Measurements from ENCODE around the gene ABHD12B. TPM values are rescaled to one million over a fixed set of nuclear protein-coding genes. Genes with fewer than 3 reads are reported as not detected.
"Not testable (repeated sequence)": the region's sequence is repeated elsewhere in the genome, so short reads cannot be mapped to it uniquely, and the experiment has no call there.

The ABHD12B gene
- total RNA-seq, 1 experiment from 2014 or later, result 9.6 TPM

- not testable (repeated sequence) for H3K4me3 ChIP-seq (ENCODE audit: insufficient read depth, low read depth, low read length); DNase-seq; H3K27me3 ChIP-seq (ENCODE audit: control insufficient read depth, insufficient read depth, low read length); H3K36me3 ChIP-seq (replicated peaks; ENCODE audit: control insufficient read depth, insufficient read depth, low read length)
Measured at GRCh38 chr14:50897005-50897404, 25.2 kb downstream of the ABHD12B start.

- Histone ChIP-seq H3K36me3 (replicated peaks; ENCODE audit: control insufficient read depth, insufficient read depth, low read length) (no peaks in the 10 kb centered on the region), H3K27me3 (ENCODE audit: control insufficient read depth, insufficient read depth, low read length) (no peaks in the 10 kb centered on the region), H3K4me3 (ENCODE audit: insufficient read depth, low read depth, low read length) (no peak overlapping the region)
- DNase-seq, result no peak
Measured at GRCh38 chr14:50897658-50898175, 25.9 kb downstream of the ABHD12B start.

GRCh38 chr14:50901361-50901760, 29.5 kb downstream of the ABHD12B start:
- Histone ChIP-seq H3K36me3 (replicated peaks; ENCODE audit: control insufficient read depth, insufficient read depth, low read length) (peaks cover 3% of the 10 kb centered on the region), H3K27me3 (ENCODE audit: control insufficient read depth, insufficient read depth, low read length) (no peaks in the 10 kb centered on the region), H3K4me3 (ENCODE audit: insufficient read depth, low read depth, low read length) (no peak overlapping the region)
- DNase-seq, result no peak

GRCh38 chr14:50904719-50905118, 32.9 kb downstream of the ABHD12B start:
- H3K27me3 ChIP-seq (ENCODE audit: control insufficient read depth, insufficient read depth, low read length), result no peaks in the 10 kb centered on the region
- H3K4me3 ChIP-seq (ENCODE audit: insufficient read depth, low read depth, low read length), result no peak overlapping the region
- peaks cover 20% of the 10 kb centered on the region for H3K36me3 ChIP-seq (replicated peaks; ENCODE audit: control insufficient read depth, insufficient read depth, low read length)
- no peak for DNase-seq

- DNase-seq, result no peak
- Histone ChIP-seq H3K36me3 (replicated peaks; ENCODE audit: control insufficient read depth, insufficient read depth, low read length) (peaks cover 21% of the 10 kb centered on the region), H3K4me3 (ENCODE audit: insufficient read depth, low read depth, low read length) (no peak overlapping the region), H3K27me3 (ENCODE audit: control insufficient read depth, insufficient read depth, low read length) (no peaks in the 10 kb centered on the region)
Measured at GRCh38 chr14:50906326-50907065, 34.6 kb downstream of the ABHD12B start.

- Histone ChIP-seq H3K27me3 (ENCODE audit: control insufficient read depth, insufficient read depth, low read length) (no peaks in the 10 kb centered on the region), H3K36me3 (replicated peaks; ENCODE audit: control insufficient read depth, insufficient read depth, low read length) (peaks cover 36% of the 10 kb centered on the region), H3K4me3 (ENCODE audit: insufficient read depth, low read depth, low read length) (no peak overlapping the region)
- DNase-seq, result no peak
Measured at GRCh38 chr14:50910495-50911420, 38.9 kb downstream of the ABHD12B start.

- Histone ChIP-seq H3K4me3 (ENCODE audit: insufficient read depth, low read depth, low read length) (no peak overlapping the region), H3K27me3 (ENCODE audit: control insufficient read depth, insufficient read depth, low read length) (no peaks in the 10 kb centered on the region), H3K36me3 (replicated peaks; ENCODE audit: control insufficient read depth, insufficient read depth, low read length) (peaks cover 25% of the 10 kb centered on the region)
- DNase-seq, result no peak
Measured at GRCh38 chr14:50917449-50917848, 45.6 kb downstream of the ABHD12B start.

GRCh38 chr14:50919524-50919923, 47.7 kb downstream of the ABHD12B start:
- H3K27me3 ChIP-seq (ENCODE audit: control insufficient read depth, insufficient read depth, low read length); H3K4me3 ChIP-seq (ENCODE audit: insufficient read depth, low read depth, low read length); DNase-seq: not testable (repeated sequence)
- peaks cover 24% of the 10 kb centered on the region for H3K36me3 ChIP-seq (replicated peaks; ENCODE audit: control insufficient read depth, insufficient read depth, low read length)

GRCh38 chr14:50920482-50921230, 48.8 kb downstream of the ABHD12B start:
- no peak for DNase-seq
- H3K4me3 ChIP-seq (ENCODE audit: insufficient read depth, low read depth, low read length), result no peak overlapping the region

GRCh38 chr14:50922803-50923202, 51.0 kb downstream of the ABHD12B start:
- H3K4me3 ChIP-seq (ENCODE audit: insufficient read depth, low read depth, low read length), result no peak overlapping the region
- no peak for DNase-seq
- H3K36me3 ChIP-seq (replicated peaks; ENCODE audit: control insufficient read depth, insufficient read depth, low read length), result peaks cover 6% of the 10 kb centered on the region
- no peaks in the 10 kb centered on the region for H3K27me3 ChIP-seq (ENCODE audit: control insufficient read depth, insufficient read depth, low read length)

More at GRCh38 chr14:50920482-50921230, 48.8 kb downstream of the ABHD12B start:
- Histone ChIP-seq H3K36me3 (replicated peaks; ENCODE audit: control insufficient read depth, insufficient read depth, low read length) (peaks cover 17% of the 10 kb centered on the region), H3K27me3 (ENCODE audit: control insufficient read depth, insufficient read depth, low read length) (no peaks in the 10 kb centered on the region)

- no peak for DNase-seq
- Histone ChIP-seq H3K27me3 (ENCODE audit: control insufficient read depth, insufficient read depth, low read length) (no peaks in the 10 kb centered on the region), H3K4me3 (ENCODE audit: insufficient read depth, low read depth, low read length) (no peak overlapping the region), H3K36me3 (replicated peaks; ENCODE audit: control insufficient read depth, insufficient read depth, low read length) (peaks cover 11% of the 10 kb centered on the region)
Measured at GRCh38 chr14:50924236-50924635, 52.4 kb downstream of the ABHD12B start.

- Histone ChIP-seq H3K4me3 (ENCODE audit: insufficient read depth, low read depth, low read length) (no peak overlapping the region), H3K36me3 (replicated peaks; ENCODE audit: control insufficient read depth, insufficient read depth, low read length) (peaks cover 11% of the 10 kb centered on the region), H3K27me3 (ENCODE audit: control insufficient read depth, insufficient read depth, low read length) (no peaks in the 10 kb centered on the region)
- no peak for DNase-seq
Measured at GRCh38 chr14:50924843-50925242, 53.0 kb downstream of the ABHD12B start.

GRCh38 chr14:50926851-50927386, 55.1 kb downstream of the ABHD12B start:
- no peak overlapping the region for H3K4me3 ChIP-seq (ENCODE audit: insufficient read depth, low read depth, low read length)
- H3K36me3 ChIP-seq (replicated peaks; ENCODE audit: control insufficient read depth, insufficient read depth, low read length), result peaks cover 16% of the 10 kb centered on the region
- no peaks in the 10 kb centered on the region for H3K27me3 ChIP-seq (ENCODE audit: control insufficient read depth, insufficient read depth, low read length)
- DNase-seq, result no peak

GRCh38 chr14:50928002-50928635, 56.3 kb downstream of the ABHD12B start:
- Histone ChIP-seq H3K27me3 (ENCODE audit: control insufficient read depth, insufficient read depth, low read length) (no peaks in the 10 kb centered on the region), H3K36me3 (replicated peaks; ENCODE audit: control insufficient read depth, insufficient read depth, low read length) (peaks cover 17% of the 10 kb centered on the region), H3K4me3 (ENCODE audit: insufficient read depth, low read depth, low read length) (no peak overlapping the region)
- no peak for DNase-seq

All from H7 (cell line).